Activated CD8-positive, alpha-beta T cell treated with anti-CD3 and anti-CD28 coated beads for 36 hours (primary cell): ENCODE results near the gene ADAMTS2. TPM values are rescaled to one million over a fixed set of nuclear protein-coding genes. Genes with fewer than 3 reads are reported as not detected.
"Not testable (repeated sequence)": the region's sequence is repeated elsewhere in the genome, so short reads cannot be mapped to it uniquely, and the experiment has no call there.

Source experiments
- ATAC-seq: fragments of 200-7000 bp; cut with Tn5 transposase; one replicate; pipeline ENCODE4 v1.10.0; 2021; ENCODE audit warnings: mild to moderate bottlenecking, moderate library complexity
- CTCF ChIA-PET: fragments of 350-600 bp; sonication (Branson Sonifier 250); formaldehyde crosslinking; loops from one replicate; lab custom pipeline; 2021; ENCODE audit warnings: antibody characterized with exemption; lab: Charles Lee
- POLR2A ChIA-PET: fragments of 350-600 bp; sonication (Branson Sonifier 250); formaldehyde crosslinking; loops from one replicate; lab custom pipeline; 2021; ENCODE audit warnings: antibody characterized with exemption; lab: Charles Lee
- DNase-seq: peaks from one replicate; pipeline ENCODE4 v3.0.0-alpha.2; 2020
- H3K27ac Mint-ChIP-seq: one replicate; pipeline ENCODE4 v1.8.0; 2021; ENCODE audit warnings: mild to moderate bottlenecking, mixed read lengths
- H3K27me3 Mint-ChIP-seq: one replicate; pipeline ENCODE4 v1.8.0; 2021; ENCODE audit warnings: mixed read lengths
- H3K36me3 Mint-ChIP-seq: one replicate; pipeline ENCODE4 v1.8.0; 2021; ENCODE audit warnings: low read depth, mixed read lengths
- H3K4me1 Mint-ChIP-seq: one replicate; pipeline ENCODE4 v1.8.0; 2021; ENCODE audit warnings: low read depth, mixed read lengths
- H3K4me3 Mint-ChIP-seq: one replicate; pipeline ENCODE4 v1.8.0; 2021; ENCODE audit warnings: mild to moderate bottlenecking, moderate library complexity, mixed read lengths
- H3K9me3 Mint-ChIP-seq: one replicate; pipeline ENCODE4 v1.8.0; 2021; ENCODE audit warnings: mixed read lengths
- CTCF ChIP-seq: fragments of 200-600 bp; IDR thresholded peaks from one replicate; pipeline ENCODE4 v1.8.0; 2022; ENCODE audit warnings: antibody characterized with exemption, mild to moderate bottlenecking
- intact Hi-C: fragments of 100-400 bp; cut with micrococcal nuclease; formaldehyde crosslinking; loops from one replicate; pipeline ENCODE4 v1.10.0; 2022
- total RNA-seq, 2 experiments: library from RNA; stranded (reverse); gene quantifications; one replicate each; pipeline ENCODE4 v1.2.3, GENCODE V29; 2021

The ADAMTS2 gene
- total RNA-seq, 2 experiments from 2014 or later = not detected

DNA sequence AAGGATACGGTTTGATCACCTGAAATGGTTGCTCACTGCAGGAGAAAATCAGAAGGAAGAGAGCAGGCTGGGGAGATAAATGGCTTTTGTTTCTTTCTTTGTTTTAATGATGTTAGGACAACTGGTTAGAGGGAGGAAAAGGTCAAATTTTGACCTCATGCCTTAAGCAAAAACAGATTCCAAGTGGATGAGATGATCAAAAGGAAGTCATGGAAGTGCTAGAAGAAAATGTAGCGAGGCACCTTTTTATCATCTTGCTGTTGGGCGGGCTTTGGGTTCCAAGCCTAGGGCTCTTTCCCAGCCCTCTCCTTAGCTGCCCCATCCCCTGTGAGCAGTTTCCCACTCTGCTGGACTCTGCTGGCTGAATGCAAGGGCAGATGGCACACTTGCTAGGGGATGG is 127.9 kb downstream of the ADAMTS2 start:
- H3K27me3 Mint-ChIP-seq = peaks cover 1% of the 10 kb centered on the region
- ATAC-seq (no peak), DNase-seq (no peak)
- intact Hi-C loops = no loop called here
- ChIA-PET POLR2A (no interaction called here), CTCF (no interaction called here)
- no peak overlapping the region for H3K4me3 Mint-ChIP-seq
- no peaks in the 10 kb centered on the region for H3K9me3 Mint-ChIP-seq
- no peaks in the 10 kb centered on the region for H3K36me3 Mint-ChIP-seq
- H3K27ac Mint-ChIP-seq = no peak overlapping the region
- no peaks in the 10 kb centered on the region for H3K4me1 Mint-ChIP-seq
- no peak for TF ChIP-seq CTCF

- H3K36me3 Mint-ChIP-seq, intact Hi-C loops, CTCF ChIA-PET, H3K27me3 Mint-ChIP-seq, DNase-seq, POLR2A ChIA-PET, H3K27ac Mint-ChIP-seq, H3K4me3 Mint-ChIP-seq, H3K9me3 Mint-ChIP-seq, H3K4me1 Mint-ChIP-seq, ATAC-seq: not testable (repeated sequence)
These were observed 128.9 kb downstream of the ADAMTS2 start for GRCh38 chr5:179216381-179216780.

DNA sequence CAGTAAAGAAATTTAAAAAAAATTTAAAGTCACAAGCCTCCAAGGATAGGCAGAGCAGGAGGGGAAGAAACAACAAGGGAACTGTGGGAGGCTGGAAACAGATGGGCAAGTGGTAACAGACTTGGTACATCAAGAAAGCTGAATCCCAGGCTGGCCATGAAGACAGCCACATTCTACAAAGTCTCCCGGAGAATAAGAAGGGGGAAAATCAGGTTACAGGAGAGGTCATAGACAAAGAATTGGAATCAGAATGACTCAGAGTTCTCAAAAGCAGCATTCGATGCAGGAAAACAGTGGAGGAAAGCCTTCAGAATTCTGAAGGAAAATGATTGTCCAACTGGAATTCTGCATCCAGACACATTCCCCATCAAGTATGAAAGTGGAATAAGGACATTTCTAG is 129.7 kb downstream of the ADAMTS2 start:
- H3K27me3 Mint-ChIP-seq = peaks cover 1% of the 10 kb centered on the region
- intact Hi-C loops = no loop called here
- TF ChIP-seq CTCF = no peak
- DNase-seq = no peak
- H3K9me3 Mint-ChIP-seq = no peaks in the 10 kb centered on the region
- no peaks in the 10 kb centered on the region for H3K4me1 Mint-ChIP-seq
- no peaks in the 10 kb centered on the region for H3K36me3 Mint-ChIP-seq
- H3K27ac Mint-ChIP-seq = no peak overlapping the region
- ATAC-seq = no peak
- no peak overlapping the region for H3K4me3 Mint-ChIP-seq
- POLR2A ChIA-PET = interaction anchor here (0.5 kb wide), 1 partner anchor 330 kb away, joined by 3 read pairs; no protein-coding TSS in a partner anchor
- CTCF ChIA-PET = no interaction called here

- Mint-ChIP-seq H3K9me3 (no peaks in the 10 kb centered on the region), H3K27ac (no peak overlapping the region), H3K4me3 (no peak overlapping the region), H3K36me3 (no peaks in the 10 kb centered on the region), H3K27me3 (no peaks in the 10 kb centered on the region), H3K4me1 (no peaks in the 10 kb centered on the region)
- no peak for ATAC-seq
- POLR2A ChIA-PET = no interaction called here
- DNase-seq = no peak
- CTCF ChIA-PET = no interaction called here
- no peak for TF ChIP-seq CTCF
- intact Hi-C loops = no loop called here
These were observed 130.6 kb downstream of the ADAMTS2 start for GRCh38 chr5:179214678-179215077.

GRCh38 chr5:179212870-179213269 is 132.4 kb downstream of the ADAMTS2 start:
- ChIA-PET CTCF (interaction anchor here (1.2 kb wide), 1 partner anchor 281 kb away, joined by 3 read pairs; no protein-coding TSS in a partner anchor), POLR2A (no interaction called here)
- DNase-seq (peak; percentile 34), ATAC-seq (no peak)
- intact Hi-C loops = no loop called here
- Mint-ChIP-seq H3K4me3 (no peak overlapping the region), H3K36me3 (no peaks in the 10 kb centered on the region), H3K4me1 (no peaks in the 10 kb centered on the region), H3K9me3 (no peaks in the 10 kb centered on the region), H3K27me3 (no peaks in the 10 kb centered on the region), H3K27ac (no peak overlapping the region)
- no peak for TF ChIP-seq CTCF

DNA sequence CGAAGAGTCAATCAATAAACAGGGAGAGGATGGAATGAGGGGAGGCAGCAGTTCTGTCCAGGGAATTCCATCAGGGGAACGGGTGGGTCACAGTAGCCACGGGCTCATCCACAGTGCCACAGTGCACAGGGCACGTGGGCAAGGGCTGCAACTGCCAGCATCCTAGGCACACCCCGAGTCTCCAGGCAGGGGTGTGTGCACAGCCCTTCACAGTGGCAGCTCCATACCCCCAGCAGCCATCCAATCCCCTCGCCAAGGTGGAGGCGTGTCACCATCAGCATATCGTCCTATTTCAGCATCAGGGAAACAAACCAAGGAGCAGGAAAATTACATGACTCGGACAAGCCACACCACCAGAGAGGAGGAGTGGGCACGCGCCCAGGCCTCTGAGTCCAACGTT is 133.6 kb downstream of the ADAMTS2 start:
- H3K9me3 Mint-ChIP-seq = no peaks in the 10 kb centered on the region
- ATAC-seq (no peak), DNase-seq (no peak)
- H3K36me3 Mint-ChIP-seq = no peaks in the 10 kb centered on the region
- intact Hi-C loops = no loop called here
- no peaks in the 10 kb centered on the region for H3K27me3 Mint-ChIP-seq
- no peak for TF ChIP-seq CTCF
- POLR2A ChIA-PET = no interaction called here
- no peaks in the 10 kb centered on the region for H3K4me1 Mint-ChIP-seq
- H3K4me3 Mint-ChIP-seq = no peak overlapping the region
- H3K27ac Mint-ChIP-seq = no peak overlapping the region
- CTCF ChIA-PET = no interaction called here
